ENCODE data around the gene IL1B. TPM values are rescaled to one million over a fixed set of nuclear protein-coding genes. Genes with fewer than 3 reads are reported as not detected.
"Not testable (repeated sequence)": the region's sequence is repeated elsewhere in the genome, so short reads cannot be mapped to it uniquely, and the experiment has no call there.

The IL1B gene
- total RNA-seq, 2 donors from 2014 or later: not detected

GRCh38 chr2:112867701-112868631 lies 31.4 kb upstream of the IL1B start:
- whole genome bisulfite sequencing: 80% methylated on average over 7 of the region's 7 CpGs
- H3K9me3 ChIP-seq: no peaks in the 10 kb centered on the region
- H3K27ac ChIP-seq: no peak overlapping the region
- DNase-seq (ENCODE audit: low spot score): no peak
- H3K36me3 ChIP-seq: no peaks in the 10 kb centered on the region
- H3K27me3 ChIP-seq (replicated peaks; ENCODE audit: insufficient read depth): no peaks in the 10 kb centered on the region
- H3K4me1 ChIP-seq (replicated peaks): peaks cover 4% of the 10 kb centered on the region
- no peak overlapping the region for H3K4me3 ChIP-seq
- TF ChIP-seq, protein P1, sequence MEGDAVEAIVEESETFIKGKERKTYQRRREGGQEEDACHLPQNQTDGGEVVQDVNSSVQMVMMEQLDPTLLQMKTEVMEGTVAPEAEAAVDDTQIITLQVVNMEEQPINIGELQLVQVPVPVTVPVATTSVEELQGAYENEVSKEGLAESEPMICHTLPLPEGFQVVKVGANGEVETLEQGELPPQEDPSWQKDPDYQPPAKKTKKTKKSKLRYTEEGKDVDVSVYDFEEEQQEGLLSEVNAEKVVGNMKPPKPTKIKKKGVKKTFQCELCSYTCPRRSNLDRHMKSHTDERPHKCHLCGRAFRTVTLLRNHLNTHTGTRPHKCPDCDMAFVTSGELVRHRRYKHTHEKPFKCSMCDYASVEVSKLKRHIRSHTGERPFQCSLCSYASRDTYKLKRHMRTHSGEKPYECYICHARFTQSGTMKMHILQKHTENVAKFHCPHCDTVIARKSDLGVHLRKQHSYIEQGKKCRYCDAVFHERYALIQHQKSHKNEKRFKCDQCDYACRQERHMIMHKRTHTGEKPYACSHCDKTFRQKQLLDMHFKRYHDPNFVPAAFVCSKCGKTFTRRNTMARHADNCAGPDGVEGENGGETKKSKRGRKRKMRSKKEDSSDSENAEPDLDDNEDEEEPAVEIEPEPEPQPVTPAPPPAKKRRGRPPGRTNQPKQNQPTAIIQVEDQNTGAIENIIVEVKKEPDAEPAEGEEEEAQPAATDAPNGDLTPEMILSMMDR (IDR thresholded peaks at IDR 0.05): no peak
- TF ChIP-seq POLR2A (IDR thresholded peaks at IDR 0.05): no peak
- TF ChIP-seq POLR2AphosphoS5 (IDR thresholded peaks at IDR 0.05): no peak
- intact Hi-C loops (cut with DNase I): no loop called here

DNA sequence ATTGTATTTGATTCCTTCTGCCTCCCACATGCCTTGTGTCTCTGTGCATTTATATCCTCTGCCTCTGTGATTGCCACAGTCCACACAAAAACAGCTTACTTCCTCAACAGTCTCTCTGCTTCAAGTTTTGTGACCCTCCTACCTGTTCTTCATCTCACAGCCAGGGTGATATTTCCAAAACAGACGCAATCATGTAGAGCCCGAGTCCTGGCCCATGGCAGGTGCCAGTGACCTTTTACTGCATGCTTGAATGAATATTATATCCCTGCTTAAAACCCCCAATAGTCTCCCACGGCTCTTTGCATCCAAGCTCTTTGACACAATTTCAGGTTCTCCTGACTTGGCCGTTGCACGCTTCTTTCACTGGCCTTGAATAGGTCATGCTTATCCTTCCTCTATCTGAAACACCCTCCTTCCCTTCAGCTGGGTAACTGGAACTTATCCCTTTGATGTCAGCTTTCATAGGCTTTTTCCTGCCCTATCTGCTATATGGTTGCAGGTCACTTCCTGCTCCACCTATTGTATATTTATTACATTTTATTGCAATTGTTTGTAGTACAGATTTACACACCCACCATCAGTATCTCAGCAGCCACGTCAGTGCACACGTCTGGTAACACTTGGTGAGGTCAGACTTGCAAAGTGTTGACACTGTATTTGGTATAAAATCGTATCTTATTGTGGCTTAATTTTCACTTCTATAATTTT lies 29.7 kb upstream of the IL1B start:
- no peaks in the 10 kb centered on the region for H3K9me3 ChIP-seq
- TF ChIP-seq POLR2AphosphoS5 (IDR thresholded peaks at IDR 0.05) (no peak), POLR2A (IDR thresholded peaks at IDR 0.05) (no peak)
- TF ChIP-seq, protein P1 (IDR thresholded peaks at IDR 0.05): no peak
- DNase-seq (ENCODE audit: low spot score): no peak
- no peak overlapping the region for H3K27ac ChIP-seq
- no peaks in the 10 kb centered on the region for H3K27me3 ChIP-seq (replicated peaks; ENCODE audit: insufficient read depth)
- intact Hi-C loops (cut with DNase I): no loop called here
- H3K4me3 ChIP-seq: no peak overlapping the region
- H3K36me3 ChIP-seq: no peaks in the 10 kb centered on the region
- 84% methylated on average over 8 of the region's 8 CpGs for WGBS
- peaks cover 4% of the 10 kb centered on the region for H3K4me1 ChIP-seq (replicated peaks)

DNA sequence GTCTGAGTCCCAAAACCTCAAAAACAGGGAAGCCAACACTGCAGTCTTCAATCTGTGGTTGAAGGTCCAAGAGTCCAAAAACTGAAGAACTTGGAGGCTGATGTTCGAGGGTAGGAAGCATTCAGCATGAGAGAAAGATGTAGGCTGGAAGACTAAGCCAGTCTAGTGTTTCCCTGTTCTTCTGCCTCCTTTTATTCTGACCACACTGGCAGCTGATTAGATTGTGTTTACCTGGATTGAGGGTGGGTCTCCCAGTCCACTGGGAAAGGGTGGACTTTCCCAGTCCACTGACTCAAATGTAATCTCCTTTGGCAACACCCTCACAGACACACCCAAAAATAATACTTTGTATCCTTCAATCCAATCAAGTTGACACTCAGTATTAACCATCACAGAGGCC lies 27.5 kb upstream of the IL1B start:
- TF ChIP-seq POLR2A (IDR thresholded peaks at IDR 0.05) (no peak), POLR2AphosphoS5 (IDR thresholded peaks at IDR 0.05) (no peak)
- TF ChIP-seq, protein P1 (IDR thresholded peaks at IDR 0.05): no peak
- H3K4me3 ChIP-seq: no peak overlapping the region
- H3K4me1 ChIP-seq (replicated peaks): no peaks in the 10 kb centered on the region
- no peaks in the 10 kb centered on the region for H3K9me3 ChIP-seq
- 100% methylated on average over 1 of the region's 1 CpG for WGBS
- no peak for DNase-seq (ENCODE audit: low spot score)
- intact Hi-C loops (cut with DNase I): no loop called here
- no peaks in the 10 kb centered on the region for H3K36me3 ChIP-seq
- no peak overlapping the region for H3K27ac ChIP-seq
- H3K27me3 ChIP-seq (replicated peaks; ENCODE audit: insufficient read depth): no peaks in the 10 kb centered on the region

DNA sequence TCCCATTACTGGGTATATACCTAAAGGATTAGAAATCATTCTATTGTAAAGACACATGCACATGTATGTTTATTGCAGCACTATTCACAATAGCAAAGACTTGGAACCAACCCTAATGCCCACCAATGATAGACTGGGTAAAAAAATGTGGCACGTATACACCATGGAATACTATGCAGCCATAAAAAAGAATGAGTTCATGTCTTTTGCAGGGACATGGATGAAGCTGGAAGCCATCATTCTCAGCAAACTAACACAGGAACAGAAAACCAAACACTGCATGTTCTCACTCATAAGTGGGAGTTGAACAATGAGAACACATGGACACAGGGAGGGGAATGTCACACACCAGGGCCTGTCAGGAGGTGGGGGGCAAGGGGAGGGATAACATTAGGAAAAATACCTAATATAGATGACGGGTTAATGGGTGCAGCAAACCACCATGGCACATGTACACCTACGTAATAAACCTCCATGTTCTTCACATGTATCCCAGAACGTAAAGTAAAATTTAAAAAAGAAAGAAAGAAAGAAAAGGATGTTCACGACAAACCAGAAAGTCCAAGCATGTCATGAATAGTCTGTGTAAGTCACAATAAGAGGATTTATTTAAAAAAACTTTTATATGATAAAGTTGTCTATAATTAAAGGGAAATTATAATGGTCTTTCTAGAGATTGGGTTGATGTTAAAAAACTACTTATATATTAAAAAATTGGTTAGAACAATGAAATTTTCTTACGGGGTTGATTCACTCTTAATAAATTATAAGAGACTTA lies 23.0 kb upstream of the IL1B start:
- not testable (repeated sequence) for H3K9me3 ChIP-seq; DNase-seq (ENCODE audit: low spot score)

GRCh38 chr2:112850588-112850987 lies 14.0 kb upstream of the IL1B start:
- H3K4me3 ChIP-seq: no peak overlapping the region
- H3K27ac ChIP-seq: no peak overlapping the region
- TF ChIP-seq, protein P1 (IDR thresholded peaks at IDR 0.05): no peak
- no peak for TF ChIP-seq POLR2AphosphoS5 (IDR thresholded peaks at IDR 0.05)
- TF ChIP-seq POLR2A (IDR thresholded peaks at IDR 0.05): no peak
- H3K36me3 ChIP-seq: no peaks in the 10 kb centered on the region
- H3K4me1 ChIP-seq (replicated peaks): no peaks in the 10 kb centered on the region
- no peaks in the 10 kb centered on the region for H3K27me3 ChIP-seq (replicated peaks; ENCODE audit: insufficient read depth)
- 92% methylated on average over 5 of the region's 5 CpGs for WGBS
- H3K9me3 ChIP-seq: no peaks in the 10 kb centered on the region
- intact Hi-C loops (cut with DNase I): no loop called here
- no peak for DNase-seq (ENCODE audit: low spot score)

More for the DNA sequence above, 23.0 kb upstream of the IL1B start:
- H3K27me3 ChIP-seq (replicated peaks; ENCODE audit: insufficient read depth); H3K36me3 ChIP-seq; H3K27ac ChIP-seq; H3K4me3 ChIP-seq; H3K4me1 ChIP-seq (replicated peaks); intact Hi-C loops (cut with DNase I): not testable (repeated sequence)
- 79% methylated on average over 6 of the region's 6 CpGs for WGBS
